H1 (cell line): ENCODE measurements around the gene RABL6. TPM values are rescaled to one million over a fixed set of nuclear protein-coding genes. Genes with fewer than 3 reads are reported as not detected.

Experiments used
- CHD2 ChIP-seq: IDR thresholded peaks from 2 replicates; pipeline ENCODE4 v1.6.1; 2012; ENCODE audit warnings: low read length, improper control_type of control experiment
- GABPA ChIP-seq: IDR thresholded peaks from 2 replicates; pipeline ENCODE4 v1.6.1; 2011; ENCODE audit warnings: mild to moderate bottlenecking, low read length, moderate library complexity, borderline replicate concordance; ENCODE audit not compliant: insufficient read depth
- POU5F1 ChIP-seq: IDR thresholded peaks from 2 replicates; pipeline ENCODE4 v1.6.1; 2011; ENCODE audit warnings: low read depth, mild to moderate bottlenecking, low read length, moderate library complexity
- TAF1 ChIP-seq: IDR thresholded peaks from 2 replicates; pipeline ENCODE4 v1.6.1; 2011; ENCODE audit warnings: mild to moderate bottlenecking, low read depth, low read length
- TCF12 ChIP-seq: IDR thresholded peaks from 2 replicates; pipeline ENCODE4 v1.6.1; 2011; ENCODE audit warnings: low read depth, mild to moderate bottlenecking, low read length
- polyA plus RNA-seq, 7 experiments: library from polyadenylated mRNA; depleted of rRNA in 3 of 7; stranded (reverse) in 5 of 7; unstranded in 2 of 7; fragments of >200 nt in 5 of 7; fragments of 200-250 nt in 2 of 7; gene quantifications; 1 replicate in 5 of 7; 2 replicates in 1 of 7; 4 replicates in 1 of 7; pipeline versions ENCODE4 v1.2.1 to v1.2.3, GENCODE V29; 2011 to 2013; ENCODE audit warnings: missing spikeins in 2 of 7, mixed read lengths in 2 of 7
- total RNA-seq: library from RNA; stranded (reverse); fragmentation: NEBNext Ultra II Directional; extraction: Animal tissue kit (Norgen Biotek cat#: 25700); gene quantifications from 2 replicates; pipeline ENCODE4 v1.2.1, GENCODE V29; 2021
- TF ChIP-seq, protein P1 (sequence below): IDR thresholded peaks from 2 replicates; pipeline ENCODE4 v1.6.1; 2012; ENCODE audit warnings: low read length, inconsistent platforms

RABL6 gene
- total and polyA plus RNA-seq, 2 of the 8 experiments (the other 6 are each of a cell fraction or from before 2014, with no cell fraction given): 70.1 to 130 TPM

DNA sequence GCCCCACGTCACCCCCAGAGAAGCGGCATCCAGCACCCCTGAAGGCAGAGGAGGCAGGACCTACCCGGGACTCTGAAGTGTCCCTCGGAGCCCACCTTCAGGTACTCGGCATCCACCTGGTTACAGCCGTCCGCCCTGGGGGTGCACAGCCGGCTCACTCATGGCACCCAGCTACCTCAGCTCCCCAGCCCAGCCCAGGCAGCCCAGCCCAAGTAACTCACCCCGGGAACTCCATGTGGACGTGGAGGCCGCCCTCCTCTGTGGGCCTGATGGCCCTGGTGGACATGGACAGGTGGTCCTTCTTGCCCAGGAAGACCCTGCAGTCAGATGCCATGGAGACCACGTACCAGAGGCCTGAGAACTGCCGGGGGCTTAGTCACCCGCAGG, 44.1 kb upstream of the RABL6 start (continued):
- TF ChIP-seq CHD2: no peak
- no peak for TF ChIP-seq TAF1
- TF ChIP-seq POU5F1: no peak
- TF ChIP-seq, protein P1, sequence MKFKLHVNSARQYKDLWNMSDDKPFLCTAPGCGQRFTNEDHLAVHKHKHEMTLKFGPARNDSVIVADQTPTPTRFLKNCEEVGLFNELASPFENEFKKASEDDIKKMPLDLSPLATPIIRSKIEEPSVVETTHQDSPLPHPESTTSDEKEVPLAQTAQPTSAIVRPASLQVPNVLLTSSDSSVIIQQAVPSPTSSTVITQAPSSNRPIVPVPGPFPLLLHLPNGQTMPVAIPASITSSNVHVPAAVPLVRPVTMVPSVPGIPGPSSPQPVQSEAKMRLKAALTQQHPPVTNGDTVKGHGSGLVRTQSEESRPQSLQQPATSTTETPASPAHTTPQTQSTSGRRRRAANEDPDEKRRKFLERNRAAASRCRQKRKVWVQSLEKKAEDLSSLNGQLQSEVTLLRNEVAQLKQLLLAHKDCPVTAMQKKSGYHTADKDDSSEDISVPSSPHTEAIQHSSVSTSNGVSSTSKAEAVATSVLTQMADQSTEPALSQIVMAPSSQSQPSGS: no peak
- no peak for TF ChIP-seq GABPA
- no peak for TF ChIP-seq TCF12
